Fibroblast of the aortic adventitia (primary cell): ENCODE data around the gene POU3F4. TPM values are rescaled to one million over a fixed set of nuclear protein-coding genes. Genes with fewer than 3 reads are reported as not detected.

ENCODE experiments used
- DNase-seq: peaks from one replicate; pipeline ENCODE4 v3.0.0-alpha.2; 2010; ENCODE audit warnings: low read depth
- H3K4me3 ChIP-seq: 2 replicates; pipeline ENCODE4 v1.5.1; 2011; ENCODE audit warnings: low read depth, mild to moderate bottlenecking, control low read depth, low read length, moderate library complexity
- CTCF ChIP-seq: IDR thresholded peaks from 2 replicates; pipeline ENCODE4 v1.5.1; 2011; ENCODE audit warnings: mild to moderate bottlenecking, low read length, control low read depth, inconsistent platforms; ENCODE audit not compliant: insufficient read depth
- total RNA-seq: library from RNA; depleted of rRNA; stranded (reverse); fragments of >200 nt; gene quantifications from 2 replicates; pipeline ENCODE4 v1.2.3, GENCODE V29; 2012; ENCODE audit warnings: low replicate concordance

Gene POU3F4
- not detected in 2 replicates for total RNA-seq

GRCh38 chrX:83508006-83508405 lies at the start of gene POU3F4:
Gene POU3F4, plus strand, starts transcription at chrX:83508290. Its CDS starts 35 bp downstream, at chrX:83508325.
- DNase-seq = no peak
- no peak for TF ChIP-seq CTCF

GRCh38 chrX:83469551-83469950 lies 38.5 kb upstream of the POU3F4 start:
- no peak overlapping the region for H3K4me3 ChIP-seq
- peak; percentile 1 for DNase-seq
- TF ChIP-seq CTCF = peak; percentile 23

More at GRCh38 chrX:83508006-83508405, at the start of gene POU3F4:
- H3K4me3 ChIP-seq = no peak within 1 kb of the TSS

GRCh38 chrX:83495898-83496297 lies 12.2 kb upstream of the POU3F4 start:
- no peak for DNase-seq
- no peak overlapping the region for H3K4me3 ChIP-seq
- TF ChIP-seq CTCF = no peak

- H3K4me3 ChIP-seq = no peak overlapping the region
- DNase-seq = no peak
- TF ChIP-seq CTCF = no peak
Observed at GRCh38 chrX:83501003-83501402, 7.1 kb upstream of the POU3F4 start.

GRCh38 chrX:83501530-83501929 lies 6.6 kb upstream of the POU3F4 start:
- no peak for TF ChIP-seq CTCF
- DNase-seq = no peak
- no peak overlapping the region for H3K4me3 ChIP-seq

- TF ChIP-seq CTCF = no peak
- no peak overlapping the region for H3K4me3 ChIP-seq
- DNase-seq = no peak
Observed at GRCh38 chrX:83504721-83505479, 3.2 kb upstream of the POU3F4 start.
